DND-41 (cell line): ENCODE data around the gene CLEC18A.
"Not testable (repeated sequence)": the region's sequence is repeated elsewhere in the genome, so short reads cannot be mapped to it uniquely, and the experiment has no call there.

Experiments
- CTCF ChIP-seq: IDR thresholded peaks from 2 replicates; pipeline ENCODE4 v1.5.1; 2012; ENCODE audit warnings: borderline replicate concordance, low read length, moderate library complexity, mild to moderate bottlenecking; ENCODE audit not compliant: poor library complexity, severe bottlenecking; ENCODE audit errors: extremely low read depth
- EZH2 ChIP-seq: IDR thresholded peaks from 3 replicates; pipeline ENCODE4 v1.6.1; 2012; ENCODE audit warnings: borderline replicate concordance, low read depth, mild to moderate bottlenecking, moderate library complexity, low read length, inconsistent platforms; ENCODE audit not compliant: severe bottlenecking

- not testable (repeated sequence) for TF ChIP-seq CTCF, EZH2
Observed at GRCh38 chr16:70008604-70009003, 57.5 kb downstream of the CLEC18A start.
